Measurements from ENCODE around the gene ZCCHC14.
"Not testable (repeated sequence)": the region's sequence is repeated elsewhere in the genome, so short reads cannot be mapped to it uniquely, and the experiment has no call there.

ZCCHC14 gene

GRCh38 chr16:87524407-87524806 is 31.6 kb upstream of the ZCCHC14 start:
- no peak for DNase-seq

- not testable (repeated sequence) for DNase-seq
Observed at GRCh38 chr16:87523605-87524004, 30.8 kb upstream of the ZCCHC14 start.

- DNase-seq, result not testable (repeated sequence)
Observed at GRCh38 chr16:87521764-87522163, 28.9 kb upstream of the ZCCHC14 start.

GRCh38 chr16:87519170-87519569 is 26.3 kb upstream of the ZCCHC14 start:
- peak; percentile 16 for DNase-seq

- DNase-seq, result not testable (repeated sequence)
Observed at GRCh38 chr16:87518430-87519051, 25.7 kb upstream of the ZCCHC14 start.

- peak; percentile 42 for DNase-seq
Observed at GRCh38 chr16:87517610-87518429, 25.0 kb upstream of the ZCCHC14 start.

- no peak for DNase-seq
Observed at GRCh38 chr16:87516361-87516760, 23.5 kb upstream of the ZCCHC14 start.

DNA sequence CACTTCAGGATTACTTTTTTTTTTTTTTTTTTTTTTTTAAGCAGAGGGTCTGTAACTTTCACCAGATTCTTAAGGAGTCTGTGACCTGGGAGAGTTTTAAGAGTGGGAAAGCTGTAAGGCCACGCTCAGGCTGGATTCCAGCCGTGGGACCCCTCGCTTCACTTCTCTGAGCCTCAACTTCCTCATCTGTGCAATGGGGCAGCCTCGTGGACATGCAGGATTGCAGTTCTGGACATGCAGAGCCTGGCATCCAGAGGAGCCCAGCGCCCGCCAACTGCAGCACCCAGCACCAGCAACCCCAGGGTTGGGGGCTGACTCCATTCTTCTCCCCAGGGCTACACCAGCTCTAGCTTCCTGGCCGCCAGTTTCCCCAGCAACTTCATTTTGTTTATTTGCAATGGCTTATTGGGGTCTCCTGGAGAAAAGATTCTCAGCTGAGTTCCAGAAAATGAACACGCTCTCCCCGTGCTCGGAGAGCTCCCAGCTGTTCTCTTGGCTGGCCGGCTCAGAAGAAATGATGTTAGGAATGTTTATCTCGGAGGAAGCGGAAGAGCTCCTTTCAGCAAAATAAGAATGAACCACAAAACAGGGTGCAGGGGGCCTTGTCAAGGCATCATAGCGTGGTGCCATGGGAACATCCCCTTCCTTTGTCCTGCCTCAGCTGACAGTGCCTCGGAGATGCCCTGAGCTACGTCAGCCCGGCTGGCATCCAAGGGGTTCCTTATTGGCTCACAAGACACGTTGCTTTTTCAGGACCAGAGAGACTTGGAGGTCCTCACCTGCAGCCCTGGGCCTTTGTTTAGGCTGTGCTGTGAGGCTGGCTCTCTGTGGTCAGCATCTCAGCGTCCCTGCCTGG is 22.9 kb upstream of the ZCCHC14 start:
- no peak for DNase-seq

DNA sequence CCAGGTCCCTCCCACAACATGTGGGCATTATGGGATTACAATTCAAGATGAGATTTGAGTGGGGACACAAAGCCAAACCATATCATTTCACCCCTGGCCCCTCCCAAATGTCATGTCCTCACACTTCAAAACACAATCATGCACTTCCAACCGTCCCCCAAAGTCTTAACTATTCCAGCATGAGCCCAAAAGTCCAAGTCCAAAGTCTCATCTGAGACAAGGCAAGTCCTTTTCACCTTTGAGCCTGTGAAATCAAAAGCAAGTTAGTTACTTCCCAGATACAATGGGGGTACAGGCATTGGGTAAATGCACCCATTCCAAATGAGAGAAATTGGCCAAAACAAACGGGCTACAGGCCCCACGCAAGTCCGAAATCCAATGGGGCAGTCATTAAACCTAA is 17.0 kb upstream of the ZCCHC14 start:
- not testable (repeated sequence) for DNase-seq

DNA sequence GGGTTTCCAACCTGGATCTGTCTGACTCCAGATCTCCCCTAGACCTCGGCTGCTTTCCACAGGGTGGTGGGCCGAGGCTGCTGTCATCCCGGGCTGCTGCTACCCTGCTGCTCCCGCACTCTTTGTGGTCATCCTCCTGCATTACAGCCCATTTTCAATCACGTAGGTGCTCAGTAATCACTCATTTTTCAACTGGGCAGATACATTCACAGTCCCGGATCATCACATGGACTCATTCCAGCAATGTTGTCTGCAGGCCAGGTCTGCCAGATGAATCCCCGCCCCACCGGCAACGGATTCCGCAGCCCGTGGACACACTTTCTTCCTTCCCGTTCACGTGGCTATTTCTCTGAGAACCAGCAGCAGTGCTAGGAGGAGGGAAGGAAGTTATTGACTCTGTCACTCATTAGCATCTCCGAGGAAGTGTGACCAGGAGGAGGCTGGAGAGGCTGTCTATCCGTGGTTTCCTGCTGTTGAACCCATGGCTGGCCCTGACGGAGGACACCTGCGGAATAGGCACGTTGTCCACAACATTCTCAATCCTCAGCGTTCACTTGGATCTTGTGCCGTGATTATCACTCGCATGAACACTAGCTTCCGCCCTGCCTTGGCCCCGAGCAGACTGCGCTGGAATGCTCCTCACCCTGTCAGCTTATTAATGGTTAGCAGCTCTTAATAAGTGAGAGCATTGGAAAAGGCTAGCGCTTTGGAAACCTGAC is 14.7 kb upstream of the ZCCHC14 start:
- no peak for DNase-seq

DNA sequence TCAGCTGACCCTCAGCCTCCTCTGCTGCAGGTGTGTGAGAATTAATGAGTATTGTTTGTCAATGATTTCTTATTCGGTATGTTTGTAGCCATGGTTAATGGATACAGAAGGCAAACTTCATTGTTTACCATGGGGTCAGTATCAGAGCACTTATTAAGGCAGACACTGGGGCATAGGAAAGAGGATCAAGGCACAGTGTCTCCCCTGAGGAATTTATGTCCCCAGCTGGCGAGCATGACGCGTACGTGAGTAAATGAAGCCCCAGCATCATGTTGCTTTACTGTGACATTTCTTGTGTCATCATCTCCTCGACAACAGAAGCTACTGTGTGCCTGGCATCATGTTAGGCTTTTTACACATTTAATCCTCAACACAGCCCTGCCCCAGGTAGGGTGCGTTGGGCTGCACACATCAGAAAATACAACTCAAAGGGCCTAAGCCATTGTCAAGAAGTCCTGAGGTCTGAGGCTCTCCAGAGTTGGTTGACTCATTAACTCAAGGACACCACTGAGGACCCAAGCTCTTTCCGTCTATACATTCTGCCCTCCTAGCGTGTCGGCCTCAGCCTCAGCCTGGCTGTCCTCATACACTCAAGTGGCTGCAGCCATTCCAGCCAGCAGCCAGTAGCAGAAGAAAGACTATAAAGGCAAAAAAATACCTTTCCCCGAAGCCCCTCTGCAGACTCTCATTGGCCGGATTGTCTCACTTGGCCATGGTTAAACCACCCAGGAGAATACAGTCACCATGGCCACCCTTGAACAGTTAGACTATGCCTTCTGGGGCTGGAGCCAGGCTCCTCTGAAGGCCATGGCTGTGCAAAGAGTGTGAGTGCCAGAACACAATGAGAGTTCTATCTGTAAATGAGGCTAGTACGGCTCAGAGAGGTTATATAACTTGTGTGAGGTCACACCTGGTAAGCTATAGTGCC is 13.9 kb upstream of the ZCCHC14 start:
- DNase-seq, result no peak

DNA sequence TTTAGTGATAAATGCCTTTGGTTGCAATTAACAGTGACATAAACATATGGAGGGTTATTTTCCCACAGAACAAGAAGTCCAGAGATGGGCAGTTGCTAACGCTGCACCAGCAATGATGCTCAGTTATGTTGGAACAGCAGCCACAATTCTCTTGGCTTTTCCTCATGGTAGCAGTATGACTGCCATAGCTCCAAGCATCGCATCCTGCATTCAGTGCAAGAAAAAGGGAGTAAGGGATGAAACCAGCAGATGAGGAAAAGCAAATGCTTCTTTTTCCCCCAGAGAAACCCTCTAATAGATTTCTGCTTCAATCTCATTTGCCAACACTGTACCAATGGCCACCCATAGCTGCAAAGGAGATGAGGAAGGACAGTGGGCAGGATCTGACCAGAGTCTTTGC is 13.0 kb upstream of the ZCCHC14 start:
- no peak for DNase-seq

- DNase-seq, result not testable (repeated sequence)
Observed at GRCh38 chr16:87503232-87503937, 10.6 kb upstream of the ZCCHC14 start.

DNA sequence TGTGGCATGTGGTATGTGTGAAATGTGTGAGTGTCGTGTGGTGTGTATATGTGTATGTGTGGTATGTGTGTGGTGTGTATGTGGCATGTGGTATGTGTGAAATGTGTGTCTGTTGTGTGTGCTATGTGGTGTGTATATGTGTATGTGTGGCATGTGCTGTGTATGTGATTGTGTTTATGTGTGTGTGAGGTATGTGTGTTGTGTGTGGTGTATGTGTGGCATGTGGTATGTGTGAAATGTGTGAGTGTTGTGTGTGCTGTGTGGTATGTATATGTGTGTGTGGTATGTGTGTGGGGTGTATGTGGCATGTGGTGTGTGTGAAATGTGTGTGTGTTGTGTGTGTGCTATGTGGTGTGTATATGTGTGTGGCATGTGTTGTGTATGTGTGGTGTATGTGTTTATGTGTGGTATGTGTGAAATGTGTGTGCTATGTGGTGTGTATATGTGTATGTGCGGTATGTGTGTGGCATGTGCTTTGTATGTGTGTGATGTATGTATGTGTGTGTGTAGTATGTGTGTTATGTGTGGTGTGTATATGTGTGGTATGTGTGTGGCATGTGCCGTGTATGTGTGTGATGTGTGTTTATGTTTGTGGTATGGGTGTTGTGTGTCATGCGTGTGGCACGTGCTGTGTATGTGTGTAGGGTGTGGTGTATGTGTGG is 9.6 kb upstream of the ZCCHC14 start:
- no peak for DNase-seq

DNA sequence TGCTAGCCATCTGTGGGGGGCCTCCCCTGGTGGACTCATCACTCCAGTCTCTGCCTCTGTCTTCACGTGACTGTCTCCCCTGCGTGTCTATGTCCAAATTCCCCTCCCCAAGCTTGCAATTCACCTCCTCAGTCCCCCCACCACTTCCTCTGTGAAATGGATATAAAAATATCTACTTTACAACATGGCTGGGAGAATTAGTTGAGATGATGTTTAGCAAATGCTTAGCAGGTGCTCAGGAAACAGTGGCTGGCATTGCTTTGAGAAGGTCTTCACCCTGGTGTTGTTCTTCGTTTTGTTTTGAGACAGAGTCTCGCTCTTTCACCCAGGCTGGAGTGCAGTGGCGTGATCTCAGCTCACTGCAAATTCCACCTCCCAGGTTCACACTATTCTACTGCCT is 8.3 kb upstream of the ZCCHC14 start:
- DNase-seq, result no peak

DNA sequence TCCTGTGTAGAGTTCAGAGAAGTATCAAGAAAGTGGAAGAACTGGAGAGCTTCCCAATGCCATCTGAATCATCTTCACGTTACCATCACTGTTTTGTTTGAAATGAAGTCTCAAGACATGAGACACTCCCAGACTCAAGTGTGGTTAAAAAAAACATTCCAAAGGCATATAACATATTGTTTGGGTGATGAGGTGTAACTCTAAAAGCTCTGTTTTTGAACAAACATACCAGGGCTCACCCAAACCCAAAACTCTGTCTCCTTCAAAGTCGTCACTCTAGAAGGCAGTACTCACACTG is 6.3 kb upstream of the ZCCHC14 start:
- DNase-seq, result peak; percentile 83

DNA sequence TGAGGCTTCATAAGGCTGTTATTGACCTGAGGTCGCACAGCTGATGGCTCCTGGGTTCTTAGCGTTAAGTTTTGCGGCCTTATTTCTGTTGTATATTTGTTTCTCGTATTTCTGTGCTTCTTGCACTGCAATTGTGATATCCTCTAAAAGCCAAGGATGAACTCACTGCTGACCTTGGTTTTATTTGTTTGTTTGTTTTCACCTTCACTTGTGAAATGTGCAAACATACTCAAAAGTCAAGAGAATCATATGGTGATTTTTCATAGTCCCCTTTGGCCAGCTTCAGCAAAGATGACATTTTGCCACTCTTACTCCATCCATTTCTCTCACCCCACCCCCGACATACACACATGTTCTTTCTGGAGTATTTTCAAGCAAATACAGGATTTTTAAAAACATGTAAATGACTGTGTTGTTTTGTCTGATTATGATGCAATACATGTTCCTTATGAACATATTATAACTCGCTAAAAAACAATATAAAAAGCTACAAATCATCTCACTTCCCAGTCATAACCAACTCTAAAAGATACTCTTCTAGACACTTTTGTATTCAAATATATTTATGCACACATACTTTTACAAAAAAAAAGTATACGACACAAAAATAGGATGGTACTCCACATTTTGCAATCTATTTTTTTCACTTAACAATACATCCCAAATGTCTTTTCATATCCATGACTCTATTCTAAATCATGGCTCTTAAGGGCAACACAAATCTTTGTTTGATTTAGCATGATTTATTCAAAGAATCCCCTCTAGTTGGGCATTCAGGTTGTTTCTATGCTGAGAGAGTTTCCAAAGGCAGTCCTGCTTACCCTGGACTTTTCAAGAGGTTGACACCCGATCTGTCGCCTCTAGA is 5.7 kb upstream of the ZCCHC14 start:
- no peak for DNase-seq

DNA sequence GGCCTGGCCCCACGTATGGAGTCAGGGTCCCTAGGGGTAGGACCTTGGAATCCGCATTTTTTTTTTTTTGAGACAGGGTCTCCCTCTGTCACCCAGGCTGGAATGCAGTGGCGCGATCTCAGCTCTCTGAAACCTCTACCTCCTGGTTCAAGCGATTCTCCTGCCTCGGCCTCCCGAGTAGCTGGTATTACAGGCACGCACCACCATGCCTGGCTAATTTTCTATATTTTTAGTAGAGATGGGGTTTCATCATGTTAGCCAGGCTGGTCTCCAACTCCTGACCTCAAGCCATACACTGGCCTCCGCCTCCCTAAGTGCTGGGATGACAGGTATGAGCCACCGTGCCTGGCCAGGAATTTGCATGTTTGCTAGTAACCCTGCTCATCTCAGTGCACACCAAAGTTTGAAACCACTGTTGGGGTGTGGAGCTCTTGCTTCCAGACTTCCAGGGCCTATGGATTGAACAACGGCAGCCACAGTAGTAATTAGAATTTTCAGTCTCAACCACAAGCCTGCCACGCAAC is 5.0 kb upstream of the ZCCHC14 start:
- DNase-seq, result not testable (repeated sequence)
